CD4-positive, alpha-beta T cell (primary cell): ENCODE data around the gene TOR1AIP1. TPM values are rescaled to one million over a fixed set of nuclear protein-coding genes. Genes with fewer than 3 reads are reported as not detected.

ENCODE experiments used
- ATAC-seq: fragments of 200-7000 bp; cut with Tn5 transposase; one replicate; pipeline ENCODE4 v1.10.0; 2022; ENCODE audit warnings: mild to moderate bottlenecking; ENCODE audit not compliant: poor library complexity
- CTCF ChIA-PET: fragments of 350-600 bp; sonication (Branson Sonifier 250); formaldehyde crosslinking; loops from one replicate; lab custom pipeline; 2021; ENCODE audit warnings: antibody characterized with exemption, inconsistent platforms; lab: Charles Lee
- POLR2A ChIA-PET: fragments of 350-600 bp; sonication (Branson Sonifier 250); formaldehyde crosslinking; loops from one replicate; lab custom pipeline; 2021; ENCODE audit warnings: antibody characterized with exemption, inconsistent platforms; lab: Charles Lee
- DNase-seq, 14 experiments: peaks; one replicate each; pipeline ENCODE4 v3.0.0-alpha.2; 2013 to 2020; ENCODE audit warnings: mixed read lengths in 2 of 14
- H3K27ac ChIP-seq, 2 donors: one replicate each; pipeline versions ENCODE4 v1.5.1 to v1.7.0; 2013; ENCODE audit warnings: low read length in 2 of 2, low read depth in 1 of 2, mild to moderate bottlenecking in 1 of 2
- H3K27me3 ChIP-seq, 2 experiments: 1 replicate in 1 of 2; 2 replicates in 1 of 2; pipeline versions ENCODE4 v1.6.1 to v1.7.0; 2013; ENCODE audit warnings: low read length in 2 of 2, control low read depth in 1 of 2, mild to moderate bottlenecking in 1 of 2, moderate library complexity in 1 of 2; ENCODE audit not compliant: insufficient read depth in 2 of 2, control insufficient read depth in 1 of 2
- H3K36me3 ChIP-seq: one replicate; pipeline ENCODE4 v1.6.1; 2013; ENCODE audit warnings: low read length, control low read depth; ENCODE audit not compliant: insufficient read depth
- H3K4me1 ChIP-seq: one replicate; pipeline ENCODE4 v1.6.1; 2013; ENCODE audit warnings: low read length, control low read depth; ENCODE audit not compliant: insufficient read depth
- H3K4me3 ChIP-seq: one replicate; pipeline ENCODE4 v1.5.1; 2013; ENCODE audit warnings: mild to moderate bottlenecking, low read length, moderate library complexity
- H3K9me3 ChIP-seq, 2 experiments: 1 replicate in 1 of 2; 2 replicates in 1 of 2; pipeline versions ENCODE4 v1.6.1 to v1.7.0; 2013; ENCODE audit warnings: low read length in 2 of 2, mild to moderate bottlenecking in 2 of 2, control low read depth in 1 of 2, moderate library complexity in 1 of 2; ENCODE audit not compliant: control insufficient read depth in 1 of 2, insufficient read depth in 1 of 2
- H3K27ac Mint-ChIP-seq: one replicate; pipeline ENCODE4 v1.8.0; 2020; ENCODE audit warnings: mixed read lengths
- H3K27me3 Mint-ChIP-seq: one replicate; pipeline ENCODE4 v1.8.0; 2021; ENCODE audit warnings: mixed read lengths
- H3K36me3 Mint-ChIP-seq: one replicate; pipeline ENCODE4 v1.8.0; 2021; ENCODE audit warnings: low read depth, mixed read lengths
- H3K4me1 Mint-ChIP-seq: one replicate; pipeline ENCODE4 v1.8.0; 2021; ENCODE audit warnings: low read depth, mixed read lengths
- H3K4me3 Mint-ChIP-seq: one replicate; pipeline ENCODE4 v1.8.0; 2020; ENCODE audit warnings: mild to moderate bottlenecking, mixed read lengths
- H3K9me3 Mint-ChIP-seq: one replicate; pipeline ENCODE4 v1.8.0; 2020; ENCODE audit warnings: mixed read lengths
- intact Hi-C, 2 experiments: fragments of 100-400 bp; cut with DNase I in 1 of 2; cut with micrococcal nuclease in 1 of 2; formaldehyde crosslinking; loops; one replicate each; pipeline versions ENCODE4 v1.15.1 to v1.9.0; 2023 to 2025; cut with DNase I, micrococcal nuclease
- total RNA-seq, 174 experiments: library from RNA in 2 of 174; stranded (reverse) in 2 of 174; gene quantifications; one replicate each; pipeline ENCODE4 v1.2.3 and lab custom pipeline; 2021 to 2026
- TF ChIP-seq, protein P1 (sequence below): fragments of 200-600 bp; IDR thresholded peaks from one replicate; pipeline ENCODE4 v1.8.0; 2022; ENCODE audit warnings: antibody characterized with exemption, mild to moderate bottlenecking

Gene TOR1AIP1
- total RNA-seq, 2 experiments from 2014 or later, result 93.8 to 94.4 TPM

DNA sequence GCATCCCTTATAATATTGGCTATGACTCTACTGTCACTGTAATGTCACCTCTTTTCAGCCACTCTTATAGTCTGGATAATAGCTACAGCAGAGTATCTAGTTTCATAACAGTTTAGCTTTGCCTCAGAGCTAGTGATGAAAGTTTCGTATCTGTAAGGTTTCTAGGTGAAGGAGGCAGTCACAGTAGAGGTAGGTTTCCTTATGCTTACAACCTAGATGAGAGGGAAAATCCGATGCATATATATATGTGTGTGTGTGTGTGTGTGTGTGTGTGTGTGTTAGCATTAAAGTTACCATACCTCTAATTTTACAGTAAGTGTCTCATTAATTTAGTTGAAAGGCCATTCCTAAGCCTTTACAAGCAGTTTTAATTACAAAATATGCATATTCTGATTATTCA lies 2.3 kb upstream of the TOR1AIP1 start:
- Mint-ChIP-seq H3K4me3 (peak overlapping the region; percentile 57), H3K27me3 (no peaks in the 10 kb centered on the region), H3K27ac (peak overlapping the region; percentile 70), H3K9me3 (no peaks in the 10 kb centered on the region), H3K36me3 (peaks cover 54% of the 10 kb centered on the region), H3K4me1 (peaks cover 65% of the 10 kb centered on the region)
- Histone ChIP-seq H3K9me3 (no peaks in the 10 kb centered on the region), H3K27me3 (no peaks in the 10 kb centered on the region), H3K4me3 (no peak overlapping the region), H3K4me1 (peaks cover 24% of the 10 kb centered on the region), H3K27ac (no peak overlapping the region), H3K36me3 (peaks cover 3% of the 10 kb centered on the region)
- intact Hi-C loops, result loop anchor here (5.0 to 10.0 kb wide), 8 partner anchors 65 to 1215 kb away; partner anchors contain the start of genes ACBD6 (in 1 of the 2), QSOX1 (in 1 of the 2), SOAT1 (in 1 of the 2) and STX6 (in 1 of the 2)
- ATAC-seq (no peak), DNase-seq (no peak)
- CTCF ChIA-PET, result interaction anchor here (1.1 to 2.5 kb wide), 3 partner anchors 12 to 65 kb away, joined by 3 to 10 read pairs (median 9); no protein-coding TSS in a partner anchor
- POLR2A ChIA-PET, result interaction anchor here (0.7 to 4.7 kb wide), 4 partner anchors 14 to 774 kb away, joined by 3 to 113 read pairs (median 28); partner anchors contain the start of gene CEP350
- TF ChIP-seq, protein P1, sequence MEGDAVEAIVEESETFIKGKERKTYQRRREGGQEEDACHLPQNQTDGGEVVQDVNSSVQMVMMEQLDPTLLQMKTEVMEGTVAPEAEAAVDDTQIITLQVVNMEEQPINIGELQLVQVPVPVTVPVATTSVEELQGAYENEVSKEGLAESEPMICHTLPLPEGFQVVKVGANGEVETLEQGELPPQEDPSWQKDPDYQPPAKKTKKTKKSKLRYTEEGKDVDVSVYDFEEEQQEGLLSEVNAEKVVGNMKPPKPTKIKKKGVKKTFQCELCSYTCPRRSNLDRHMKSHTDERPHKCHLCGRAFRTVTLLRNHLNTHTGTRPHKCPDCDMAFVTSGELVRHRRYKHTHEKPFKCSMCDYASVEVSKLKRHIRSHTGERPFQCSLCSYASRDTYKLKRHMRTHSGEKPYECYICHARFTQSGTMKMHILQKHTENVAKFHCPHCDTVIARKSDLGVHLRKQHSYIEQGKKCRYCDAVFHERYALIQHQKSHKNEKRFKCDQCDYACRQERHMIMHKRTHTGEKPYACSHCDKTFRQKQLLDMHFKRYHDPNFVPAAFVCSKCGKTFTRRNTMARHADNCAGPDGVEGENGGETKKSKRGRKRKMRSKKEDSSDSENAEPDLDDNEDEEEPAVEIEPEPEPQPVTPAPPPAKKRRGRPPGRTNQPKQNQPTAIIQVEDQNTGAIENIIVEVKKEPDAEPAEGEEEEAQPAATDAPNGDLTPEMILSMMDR, result no peak

- Mint-ChIP-seq H3K4me1 (peaks cover 58% of the 10 kb centered on the region), H3K9me3 (no peaks in the 10 kb centered on the region), H3K27ac (peak overlapping the region; percentile 100), H3K4me3 (peak overlapping the region; percentile 98), H3K36me3 (peaks cover 58% of the 10 kb centered on the region), H3K27me3 (no peaks in the 10 kb centered on the region)
- ATAC-seq (no peak), DNase-seq (no peak)
- TF ChIP-seq, protein P1, result no peak
- ChIA-PET CTCF (interaction anchor here (2.3 to 2.7 kb wide), 3 partner anchors 15 to 72 kb away, joined by 6 to 20 read pairs (median 9); partner anchors contain the start of gene CEP350), POLR2A (interaction anchor here (0.5 to 4.7 kb wide), 25 partner anchors 8 to 1209 kb away, joined by 3 to 113 read pairs (median 4); partner anchors contain the start of genes ACBD6, AXDND1, CEP350 and QSOX1)
- Histone ChIP-seq H3K4me3 (peak overlapping the region; percentile 83), H3K27ac (peak overlapping the region; percentile 99), H3K4me1 (peaks cover 31% of the 10 kb centered on the region), H3K9me3 (no peaks in the 10 kb centered on the region), H3K36me3 (peaks cover 19% of the 10 kb centered on the region), H3K27me3 (no peaks in the 10 kb centered on the region)
- intact Hi-C loops, result loop anchor here (1.0 to 10.0 kb wide), 5 partner anchors 73 to 1213 kb away; partner anchors contain the start of genes CEP350 (in 2 of the 2) and QSOX1 (in 1 of the 2)
These were observed 338 bp upstream of the TOR1AIP1 start for GRCh38 chr1:179881642-179882252.

GRCh38 chr1:179883040-179883744 lies 1.1 kb downstream of the TOR1AIP1 start:
- Histone ChIP-seq H3K9me3 (no peaks in the 10 kb centered on the region), H3K4me3 (peak overlapping the region; percentile 83), H3K36me3 (peaks cover 27% of the 10 kb centered on the region), H3K27ac (peak overlapping the region; percentile 99), H3K4me1 (peaks cover 24% of the 10 kb centered on the region), H3K27me3 (no peaks in the 10 kb centered on the region)
- ChIA-PET POLR2A (interaction anchor here (0.6 to 4.7 kb wide), 27 partner anchors 9 to 1208 kb away, joined by 3 to 113 read pairs (median 6); partner anchors contain the start of genes ACBD6, AXDND1, CEP350 and QSOX1), CTCF (interaction anchor here (1.3 to 2.7 kb wide), 4 partner anchors 16 to 173 kb away, joined by 3 to 20 read pairs (median 6); partner anchors contain the start of gene CEP350)
- Mint-ChIP-seq H3K36me3 (peaks cover 64% of the 10 kb centered on the region), H3K9me3 (no peaks in the 10 kb centered on the region), H3K4me3 (peak overlapping the region; percentile 98), H3K27ac (peak overlapping the region; percentile 100), H3K4me1 (peaks cover 60% of the 10 kb centered on the region), H3K27me3 (no peaks in the 10 kb centered on the region)
- intact Hi-C loops, result loop anchor here (2.0 to 10.0 kb wide), 4 partner anchors 176 to 1212 kb away; partner anchors contain the start of gene QSOX1 (in 1 of the 2)
- TF ChIP-seq, protein P1, result no peak
- DNase-seq (peak in 8 of 14 experiments; percentile 17 to 73 (median 46)), ATAC-seq (peak; percentile 8)
